ENCODE data around the gene ENTPD2. TPM values are rescaled to one million over a fixed set of nuclear protein-coding genes. Genes with fewer than 3 reads are reported as not detected.
A peak's percentile ranks its signal among the peaks of the same experiment; 100 is the strongest.

Gene ENTPD2
- total and polyA plus RNA-seq, 2 donors (not counting 1 experiment from before 2014, with no cell fraction given) = not detected

DNA sequence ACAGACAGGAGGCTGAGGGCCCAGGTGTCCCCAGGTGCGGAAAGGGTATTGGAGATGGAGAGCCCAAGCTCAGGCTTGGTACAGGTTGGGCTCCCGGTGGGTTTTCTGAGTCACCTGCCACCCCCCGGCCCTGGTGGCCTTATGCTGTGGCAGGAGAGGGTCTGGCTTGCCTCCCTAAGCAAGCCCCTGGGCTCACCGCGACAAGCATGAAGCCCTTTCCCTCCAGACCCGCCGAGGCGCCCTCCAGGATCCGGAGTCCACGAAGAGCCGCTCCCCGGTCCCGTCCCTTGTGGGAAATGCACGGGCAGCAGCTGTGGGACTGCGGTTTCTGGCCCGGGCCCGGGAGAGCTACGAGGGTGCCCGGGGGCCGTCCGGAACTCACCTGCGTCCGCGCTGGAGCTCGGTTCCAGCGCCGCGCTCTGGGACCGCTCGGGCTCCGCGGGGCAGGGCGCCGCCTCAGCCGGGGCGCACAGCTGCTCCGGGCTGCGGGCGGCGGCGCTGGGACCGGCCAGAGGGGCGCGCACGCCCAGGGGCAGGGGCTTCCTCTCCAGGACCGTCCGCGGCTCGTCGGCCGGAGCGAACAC, 15.7 kb upstream of the ENTPD2 start:
- Histone ChIP-seq H3K27ac (ENCODE audit: low read length in 2 of 2) (no peak overlapping the region), H3K4me1 (ENCODE audit: control insufficient read depth in 2 of 2, insufficient read depth in 2 of 2, low read length in 2 of 2) (peaks cover 16 to 31% of the 10 kb centered on the region in 2 donors), H3K36me3 (replicated peaks in 1 of 2; ENCODE audit: control extremely low read depth in 1 of 2, control insufficient read depth in 1 of 2, extremely low read depth in 1 of 2, insufficient read depth in 2 of 2, low read length in 1 of 2) (no peaks in the 10 kb centered on the region), H2AFZ (ENCODE audit: insufficient read depth, low read depth, low read length, poor library complexity, severe bottlenecking) (no peak overlapping the region), H3K9ac (ENCODE audit: low read length) (no peak overlapping the region), H4K20me1 (ENCODE audit: control insufficient read depth, insufficient read depth, low read length, poor library complexity, severe bottlenecking) (peaks cover 8% of the 10 kb centered on the region), H3K9me3 (ENCODE audit: control extremely low read depth in 1 of 3, control insufficient read depth in 2 of 3, insufficient read depth in 1 of 3, low read length in 2 of 3) (peaks cover 0 to 7% (median 0%) of the 10 kb centered on the region in 3 donors), H3K79me2 (ENCODE audit: control insufficient read depth, insufficient read depth, low read length) (no peaks in the 10 kb centered on the region), H3K4me3 (ENCODE audit: control extremely low read depth in 1 of 5, extremely low read depth in 1 of 5, insufficient read depth in 1 of 5, low read depth in 2 of 5, low read length in 4 of 5) (peak overlapping the region in 2 of 5 experiments; percentile 15 to 47), H3K4me2 (replicated peaks; ENCODE audit: low read depth, low read length, poor library complexity, severe bottlenecking) (peak overlapping the region; percentile 79), H3K27me3 (replicated peaks in 1 of 4; ENCODE audit: control extremely low read depth in 1 of 4, control insufficient read depth in 3 of 4, insufficient read depth in 4 of 4, low read length in 3 of 4) (peaks cover 0 to 15% (median 1%) of the 10 kb centered on the region in 4 experiments)
- TF ChIP-seq EZH2 (IDR thresholded peaks at IDR 0.05; ENCODE audit: borderline replicate concordance, insufficient read depth, low read depth, low read length, poor library complexity, severe bottlenecking) (no peak), CTCF (IDR thresholded peaks at IDR 0.05) (no peak)
- peaks cover 3% of the 10 kb centered on the region for H3K27me3 Mint-ChIP-seq
- H3K27ac Mint-ChIP-seq = no peak overlapping the region
- CTCF ChIA-PET = interaction anchor here (0.5 to 6.7 kb wide), 11 partner anchors 10 to 227 kb away, joined by 3 to 49 read pairs (median 5); partner anchors contain the start of genes ABCA2, AJM1, MAN1B1 and NPDC1
- ATAC-seq (ENCODE audit: low read depth) (no peak), DNase-seq (no peak)
- POLR2A ChIA-PET = interaction anchor here (0.6 to 2.4 kb wide), 4 partner anchors 16 to 158 kb away, joined by 3 to 19 read pairs (median 8); partner anchors contain the start of genes MAN1B1 and RNF224
- 6% methylated on average over 52 of the region's 52 CpGs for WGBS (ENCODE audit: insufficient coverage)
- peak overlapping the region; percentile 16 for H3K4me3 Mint-ChIP-seq
- H3K4me1 Mint-ChIP-seq = peaks cover 19% of the 10 kb centered on the region
- intact Hi-C loops (cut with micrococcal nuclease) = loop anchor here (1.0 to 5.0 kb wide), 3 partner anchors 17 to 131 kb away; partner anchors contain the start of genes FUT7, MAN1B1 and TPRN
- no peaks in the 10 kb centered on the region for H3K9me3 Mint-ChIP-seq (ENCODE audit: insufficient read depth)
